Ovary (tissue), 9 donors: ENCODE data around the gene CIITA. TPM values are rescaled to one million over a fixed set of nuclear protein-coding genes. Genes with fewer than 3 reads are reported as not detected.

Experiments
- DNase-seq, 5 donors: peaks; one replicate each; pipeline ENCODE4 v3.0.0-alpha.2; 2019 to 2020
- H3K27ac ChIP-seq, 2 donors: fragments of 200-600 bp; one replicate each; pipeline versions ENCODE4 v1.5.1 to v1.8.0; 2019 to 2022
- H3K27me3 ChIP-seq: fragments of 200-600 bp; one replicate; pipeline ENCODE4 v1.8.0; 2022
- H3K36me3 ChIP-seq: fragments of 200-600 bp; sonication (generic); one replicate; pipeline ENCODE4 v1.5.1; 2019
- H3K4me1 ChIP-seq: one replicate; pipeline ENCODE4 v1.8.1; 2013; ENCODE audit warnings: mild to moderate bottlenecking, moderate library complexity; ENCODE audit not compliant: insufficient read depth
- H3K4me3 ChIP-seq: fragments of 200-600 bp; sonication (generic); one replicate; pipeline ENCODE4 v1.5.1; 2017
- H3K9me3 ChIP-seq, 2 donors: fragments of 200-600 bp in 1 of 2; sonication (generic) in 1 of 2; one replicate each; pipeline versions ENCODE4 v1.5.1 to v1.8.1; 2013 to 2019; ENCODE audit warnings: mild to moderate bottlenecking in 1 of 2, moderate library complexity in 1 of 2
- CTCF ChIP-seq, 3 donors: fragments of 450-650 bp in 2 of 3; fragments of 200-600 bp in 1 of 3; IDR thresholded peaks; one replicate each; pipeline versions ENCODE4 v1.5.1 to v1.8.0; 2016 to 2022; ENCODE audit warnings: antibody characterized with exemption in 3 of 3, mild to moderate bottlenecking in 1 of 3
- EP300 ChIP-seq: sonication (generic); formaldehyde crosslinking; IDR thresholded peaks from one replicate; pipeline ENCODE4 v1.6.1; 2017; ENCODE audit warnings: antibody characterized with exemption
- POLR2A ChIP-seq: fragments of 450-650 bp; IDR thresholded peaks from one replicate; pipeline ENCODE4 v1.6.1; 2017; ENCODE audit warnings: antibody characterized with exemption, mild to moderate bottlenecking, moderate library complexity
- WGBS, 3 donors: extraction: QIAGEN DNeasy Blood & Tissue Kit in 1 of 3; methylation state at CpG; one replicate each; pipeline versions ENCODE4 v1.1.5 to v1.1.7; 2013 to 2017; 5-methylcytosine and 5-hydroxymethylcytosine counted together
- intact Hi-C, 4 donors: fragments of 100-400 bp; cut with DNase I; formaldehyde crosslinking; loops; one replicate each; pipeline versions ENCODE4 v1.11.0 to v1.15.1; 2022 to 2023
- polyA plus RNA-seq, 2 donors: library from polyadenylated mRNA; stranded (reverse); fragments of 200-250 nt in 1 of 2; fragments of 350-450 nt in 1 of 2; fragmentation: Illumina TruSeq in 1 of 2; extraction: RNeasy Lipid Tissue Mini Kit (QIAGEN cat#74804) in 1 of 2; gene quantifications; one replicate each; pipeline ENCODE4 v1.2.3, GENCODE V29; 2013 to 2014
- total RNA-seq, 7 donors: library from RNA; depleted of rRNA in 2 of 7; stranded (reverse); fragments of >200 nt in 2 of 7; fragmentation: NEBNext Ultra II Directional in 3 of 7; extraction: Animal tissue kit (Norgen Biotek cat#: 25700) in 3 of 7; gene quantifications; one replicate each; pipeline versions ENCODE4 v1.1.0 to v1.2.4, GENCODE V29; 2016 to 2023
- donor health status: DM: no; HTN: no; CAD: no; lungs with moderate emphysema.
- donor health status: DM: no; HTN: no; CAD: no.
- donor health status: Bipolar disorder and iron deficiency.
- donor health status: DM: yes; HTN: yes; CAD: no.
- donor health status: DM: no; HTN: no; CAD: no.
- donor health status: DM: yes; HTN: yes; CAD: no.

The CIITA gene
- total and polyA plus RNA-seq, 9 donors, result 2.9 to 19.9 (median 7.2) TPM

- Histone ChIP-seq H3K27me3 (no peaks in the 10 kb centered on the region), H3K9me3 (no peaks in the 10 kb centered on the region), H3K4me1 (peaks cover 2% of the 10 kb centered on the region), H3K27ac (peak overlapping the region in 1 of 2 donors; percentile 79), H3K4me3 (no peak overlapping the region), H3K36me3 (no peaks in the 10 kb centered on the region)
- 74 to 84% (median 79%) methylated on average over 3 of the region's 3 CpGs for WGBS, 3 donors
- TF ChIP-seq POLR2A (no peak), EP300 (no peak), CTCF (IDR thresholded peaks at IDR 0.05) (no peak)
- intact Hi-C loops, result no loop called here
- no peak for DNase-seq
Observed at GRCh38 chr16:10980813-10981212, 103.8 kb downstream of the CIITA start.

- no peaks in the 10 kb centered on the region for H3K9me3 ChIP-seq
- no peak overlapping the region for H3K27ac ChIP-seq
- no peaks in the 10 kb centered on the region for H3K27me3 ChIP-seq
- H3K4me3 ChIP-seq, result no peak overlapping the region
- H3K36me3 ChIP-seq, result no peaks in the 10 kb centered on the region
- intact Hi-C loops, result no loop called here
- DNase-seq, result no peak
- peaks cover 2% of the 10 kb centered on the region for H3K4me1 ChIP-seq
- 92 to 93% (median 93%) methylated on average over 4 of the region's 4 CpGs for WGBS, 3 donors
- no peak for TF ChIP-seq POLR2A
- TF ChIP-seq CTCF (IDR thresholded peaks at IDR 0.05), result no peak
- no peak for TF ChIP-seq EP300
Observed at GRCh38 chr16:10981697-10982216, 104.8 kb downstream of the CIITA start.

- intact Hi-C loops, result no loop called here
- Histone ChIP-seq H3K36me3 (no peaks in the 10 kb centered on the region), H3K9me3 (no peaks in the 10 kb centered on the region), H3K4me3 (no peak overlapping the region), H3K27me3 (no peaks in the 10 kb centered on the region), H3K27ac (no peak overlapping the region), H3K4me1 (peaks cover 2% of the 10 kb centered on the region)
- TF ChIP-seq CTCF (IDR thresholded peaks at IDR 0.05) (no peak), POLR2A (no peak), EP300 (no peak)
- 84 to 91% (median 91%) methylated on average over 15 of the region's 15 CpGs for WGBS, 3 donors
- no peak for DNase-seq
Observed at GRCh38 chr16:10982465-10983150, 105.6 kb downstream of the CIITA start.

- no peak overlapping the region for H3K4me3 ChIP-seq
- intact Hi-C loops, result no loop called here
- H3K36me3 ChIP-seq, result no peaks in the 10 kb centered on the region
- 93 to 97% (median 94%) methylated on average over 8 of the region's 8 CpGs for WGBS, 3 donors
- H3K27me3 ChIP-seq, result no peaks in the 10 kb centered on the region
- no peak for DNase-seq
- H3K4me1 ChIP-seq, result peaks cover 2% of the 10 kb centered on the region
- H3K9me3 ChIP-seq, result no peaks in the 10 kb centered on the region
- no peak overlapping the region for H3K27ac ChIP-seq
- TF ChIP-seq POLR2A (no peak), CTCF (IDR thresholded peaks at IDR 0.05) (no peak), EP300 (no peak)
Observed at GRCh38 chr16:10983159-10983558, 106.2 kb downstream of the CIITA start.
